Pancreas (tissue), 10 donors: ENCODE results near the gene F2. TPM values are rescaled to one million over a fixed set of nuclear protein-coding genes. Genes with fewer than 3 reads are reported as not detected.

ENCODE experiments used
- ATAC-seq, 4 donors: fragments of 200-7000 bp; cut with Tn5 transposase; one replicate each; pipeline versions ENCODE4 v1.8.0 to v1.9.1; 2020; ENCODE audit warnings: mild to moderate bottlenecking in 4 of 4, moderate library complexity in 4 of 4
- DNase-seq, 6 donors: peaks; one replicate each; pipeline ENCODE4 v3.0.0-alpha.2; 2020
- FAIRE-seq: peaks from 2 replicates; lab custom pipeline; 2012; peaks lifted over from hg19 to GRCh38; lab: Jason Lieb, UNC
- H3K27ac ChIP-seq, 4 donors: fragments of 200-600 bp; sonication (generic); 1 replicate in 3 of 4; 2 replicates in 1 of 4; pipeline versions ENCODE4 v1.5.0 to v1.8.0; 2020
- H3K27me3 ChIP-seq, 4 donors: fragments of 200-600 bp; one replicate each; pipeline ENCODE4 v1.8.0; 2021
- H3K36me3 ChIP-seq, 3 donors: fragments of 200-600 bp; sonication (generic) in 1 of 3; one replicate each; pipeline versions ENCODE4 v1.5.0 to v1.8.0; 2020 to 2021
- H3K4me1 ChIP-seq, 3 donors: fragments of 200-600 bp; one replicate each; pipeline ENCODE4 v1.8.0; 2021
- H3K4me3 ChIP-seq, 4 donors: fragments of 200-600 bp; sonication (generic) in 2 of 4; one replicate each; pipeline versions ENCODE4 v1.5.0 to v1.8.0; 2020 to 2021
- H3K9me3 ChIP-seq, 4 donors: fragments of 200-600 bp; one replicate each; pipeline ENCODE4 v1.8.0; 2021
- WGBS, 2 donors: extraction: QIAGEN DNeasy Blood & Tissue Kit; methylation state at CpG; one replicate each; pipeline ENCODE4 v1.1.7; 2013; 5-methylcytosine and 5-hydroxymethylcytosine counted together
- intact Hi-C, 3 donors: fragments of 100-400 bp; cut with DNase I; formaldehyde crosslinking; loops; one replicate each; pipeline versions ENCODE4 v1.11.1 to v1.14.2; 2022
- polyA plus RNA-seq, 2 donors: library from polyadenylated mRNA; stranded (reverse); fragments of 200-250 nt; gene quantifications; one replicate each; pipeline ENCODE4 v1.2.3, GENCODE V29; 2013
- total RNA-seq, 6 donors: library from RNA; stranded (reverse); fragmentation: NEBNext Ultra II Directional in 4 of 6; extraction: Animal tissue kit (Norgen Biotek cat#: 25700) in 4 of 6; gene quantifications; one replicate each; pipeline versions ENCODE4 v1.2.1 to v1.2.4, GENCODE V29; 2021 to 2023
- TF ChIP-seq, protein P1 (sequence below), 4 donors: fragments of 200-600 bp; sonication (generic) in 3 of 4; IDR thresholded peaks; one replicate each; pipeline versions ENCODE4 v1.5.0 to v1.8.0; 2021; ENCODE audit warnings: antibody characterized with exemption in 4 of 4
- donor health status: healthy with polysubstance abuse.
- donor health status: DM: no; HTN: no; CAD: no; lungs with moderate emphysema.
- donor health status: DM: no; HTN: no; CAD: no.
- donor health status: control.
- donor health status: control.
- donor health status: Bipolar disorder and iron deficiency.
- donor health status: DM: yes; HTN: yes; CAD: no.
- donor health status: DM: no; HTN: no; CAD: no.
- donor health status: DM: no; HTN: no; CAD: no.
- donor health status: DM: yes; HTN: yes; CAD: no.

The F2 gene
- total and polyA plus RNA-seq, 8 donors = 0.08 to 0.76 (median 0.17) TPM; not detected in 4

DNA sequence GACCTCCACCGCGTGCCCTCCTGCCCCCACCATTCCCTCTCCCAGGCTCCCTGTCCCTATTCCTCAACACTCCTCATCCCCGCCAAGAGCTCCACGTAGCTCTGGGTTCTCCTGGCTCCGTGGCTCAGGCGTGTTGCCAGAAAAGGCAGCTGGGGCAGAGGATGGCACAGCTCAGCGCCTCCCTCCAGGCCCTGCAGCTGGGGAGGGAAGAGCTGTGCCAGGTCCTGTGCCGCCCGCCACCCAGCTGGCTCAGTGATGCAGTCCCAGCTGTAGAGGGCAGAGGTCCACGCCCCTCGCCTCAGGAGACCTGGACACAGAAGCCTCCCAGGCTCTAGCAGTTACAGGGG lies 22.8 kb upstream of the F2 start:
- TF ChIP-seq, protein P1, sequence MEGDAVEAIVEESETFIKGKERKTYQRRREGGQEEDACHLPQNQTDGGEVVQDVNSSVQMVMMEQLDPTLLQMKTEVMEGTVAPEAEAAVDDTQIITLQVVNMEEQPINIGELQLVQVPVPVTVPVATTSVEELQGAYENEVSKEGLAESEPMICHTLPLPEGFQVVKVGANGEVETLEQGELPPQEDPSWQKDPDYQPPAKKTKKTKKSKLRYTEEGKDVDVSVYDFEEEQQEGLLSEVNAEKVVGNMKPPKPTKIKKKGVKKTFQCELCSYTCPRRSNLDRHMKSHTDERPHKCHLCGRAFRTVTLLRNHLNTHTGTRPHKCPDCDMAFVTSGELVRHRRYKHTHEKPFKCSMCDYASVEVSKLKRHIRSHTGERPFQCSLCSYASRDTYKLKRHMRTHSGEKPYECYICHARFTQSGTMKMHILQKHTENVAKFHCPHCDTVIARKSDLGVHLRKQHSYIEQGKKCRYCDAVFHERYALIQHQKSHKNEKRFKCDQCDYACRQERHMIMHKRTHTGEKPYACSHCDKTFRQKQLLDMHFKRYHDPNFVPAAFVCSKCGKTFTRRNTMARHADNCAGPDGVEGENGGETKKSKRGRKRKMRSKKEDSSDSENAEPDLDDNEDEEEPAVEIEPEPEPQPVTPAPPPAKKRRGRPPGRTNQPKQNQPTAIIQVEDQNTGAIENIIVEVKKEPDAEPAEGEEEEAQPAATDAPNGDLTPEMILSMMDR (IDR thresholded peaks at IDR 0.05) = no peak
- ATAC-seq (no peak), DNase-seq (no peak), FAIRE-seq (no peak)
- WGBS, 2 donors = 76 to 81% methylated on average over 11 of the region's 11 CpGs
- Histone ChIP-seq H3K4me3 (no peak overlapping the region), H3K27me3 (no peaks in the 10 kb centered on the region), H3K36me3 (peaks cover 0 to 32% (median 15%) of the 10 kb centered on the region in 3 donors), H3K9me3 (no peaks in the 10 kb centered on the region), H3K27ac (no peak overlapping the region), H3K4me1 (peaks cover 0 to 14% (median 0%) of the 10 kb centered on the region in 3 donors)
- intact Hi-C loops = no loop called here

DNA sequence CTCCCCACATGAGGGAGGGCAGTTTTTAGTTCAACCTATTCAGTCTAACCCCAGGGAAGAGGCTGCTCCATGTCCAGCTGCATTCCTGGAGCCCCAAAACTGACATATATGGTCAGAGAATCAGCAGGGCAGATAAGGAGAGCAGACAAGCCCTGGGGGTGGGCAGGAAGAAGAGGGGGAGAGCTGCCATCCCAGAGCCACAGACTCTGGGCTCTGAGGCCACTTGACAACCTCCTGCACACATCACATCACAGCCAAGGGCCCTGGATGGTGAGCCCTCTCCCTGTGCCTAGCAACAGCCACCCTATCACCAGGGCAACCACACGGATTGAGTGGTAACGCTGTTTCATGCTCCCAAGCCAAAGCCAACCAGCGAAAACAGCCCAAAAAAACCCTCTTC lies 21.7 kb upstream of the F2 start:
- ATAC-seq (peak in 2 of 4 donors; percentile 6 to 42), DNase-seq (no peak), FAIRE-seq (no peak)
- no peak overlapping the region for H3K4me3 ChIP-seq
- intact Hi-C loops = no loop called here
- no peaks in the 10 kb centered on the region for H3K9me3 ChIP-seq
- H3K27me3 ChIP-seq = no peaks in the 10 kb centered on the region
- WGBS, 2 donors = 46 to 74% methylated on average over 3 of the region's 3 CpGs
- H3K4me1 ChIP-seq = peaks cover 0 to 23% (median 5%) of the 10 kb centered on the region in 3 donors
- TF ChIP-seq, protein P1 (IDR thresholded peaks at IDR 0.05) = no peak
- peak overlapping the region in 1 of 4 donors; percentile 1 for H3K27ac ChIP-seq
- peaks cover 0 to 28% (median 11%) of the 10 kb centered on the region in 3 donors for H3K36me3 ChIP-seq

DNA sequence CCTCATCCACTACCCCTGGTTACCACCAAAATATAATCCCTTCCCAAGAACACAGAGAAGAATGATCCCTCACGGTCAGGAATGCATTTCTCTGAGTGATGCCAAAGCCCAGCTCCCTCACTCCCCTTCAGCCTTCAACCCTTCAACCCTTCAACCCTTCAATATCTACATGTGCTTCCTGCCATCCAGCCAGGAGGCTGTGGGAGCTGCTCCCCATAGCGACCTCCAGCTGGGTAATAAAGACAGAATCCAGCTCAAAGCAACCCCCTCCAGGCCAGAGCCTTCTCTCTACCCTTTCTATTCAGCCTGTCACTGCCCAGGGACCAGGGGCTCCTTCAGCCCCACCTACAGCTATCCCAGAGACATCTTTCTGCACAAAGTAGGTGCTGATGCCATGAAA lies 21.3 kb upstream of the F2 start:
- WGBS, 2 donors = 59 to 62% methylated on average over 2 of the region's 2 CpGs
- H3K4me3 ChIP-seq = no peak overlapping the region
- intact Hi-C loops = no loop called here
- FAIRE-seq (no peak), DNase-seq (no peak), ATAC-seq (no peak)
- H3K27ac ChIP-seq = no peak overlapping the region
- TF ChIP-seq, protein P1 (IDR thresholded peaks at IDR 0.05) = no peak
- H3K27me3 ChIP-seq = no peaks in the 10 kb centered on the region
- peaks cover 0 to 24% (median 5%) of the 10 kb centered on the region in 3 donors for H3K4me1 ChIP-seq
- no peaks in the 10 kb centered on the region for H3K9me3 ChIP-seq
- peaks cover 0 to 25% (median 11%) of the 10 kb centered on the region in 3 donors for H3K36me3 ChIP-seq

DNA sequence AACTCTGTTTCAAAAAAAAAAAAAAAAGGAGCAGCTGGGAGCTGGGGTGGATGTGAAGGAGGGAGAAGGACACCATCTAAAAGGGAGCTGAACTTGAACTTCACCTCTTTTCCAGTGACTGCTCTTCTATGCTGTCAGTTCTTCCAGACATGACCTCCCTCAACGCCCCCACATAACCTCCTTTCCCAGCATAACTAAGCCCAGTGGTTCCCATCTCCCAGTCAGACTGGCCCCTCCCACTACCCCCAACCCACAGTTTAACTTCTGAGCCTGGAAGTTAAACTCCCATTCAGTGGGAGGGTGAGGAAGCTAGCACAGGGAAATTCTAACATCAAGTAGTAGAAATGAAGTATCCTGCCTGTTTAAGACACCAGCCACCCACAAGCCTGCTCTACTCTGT lies 20.4 kb upstream of the F2 start:
- H3K27me3 ChIP-seq = no peaks in the 10 kb centered on the region
- intact Hi-C loops = no loop called here
- peaks cover 0 to 23% (median 15%) of the 10 kb centered on the region in 3 donors for H3K36me3 ChIP-seq
- H3K9me3 ChIP-seq = no peaks in the 10 kb centered on the region
- FAIRE-seq = no peak
- no peak overlapping the region for H3K4me3 ChIP-seq
- H3K4me1 ChIP-seq = peaks cover 0 to 24% (median 5%) of the 10 kb centered on the region in 3 donors
- DNase-seq = no peak
- TF ChIP-seq, protein P1 (IDR thresholded peaks at IDR 0.05) = no peak
- no peak for ATAC-seq
- 60 to 70% methylated on average over 1 of the region's 1 CpG for WGBS, 2 donors
- H3K27ac ChIP-seq = no peak overlapping the region

DNA sequence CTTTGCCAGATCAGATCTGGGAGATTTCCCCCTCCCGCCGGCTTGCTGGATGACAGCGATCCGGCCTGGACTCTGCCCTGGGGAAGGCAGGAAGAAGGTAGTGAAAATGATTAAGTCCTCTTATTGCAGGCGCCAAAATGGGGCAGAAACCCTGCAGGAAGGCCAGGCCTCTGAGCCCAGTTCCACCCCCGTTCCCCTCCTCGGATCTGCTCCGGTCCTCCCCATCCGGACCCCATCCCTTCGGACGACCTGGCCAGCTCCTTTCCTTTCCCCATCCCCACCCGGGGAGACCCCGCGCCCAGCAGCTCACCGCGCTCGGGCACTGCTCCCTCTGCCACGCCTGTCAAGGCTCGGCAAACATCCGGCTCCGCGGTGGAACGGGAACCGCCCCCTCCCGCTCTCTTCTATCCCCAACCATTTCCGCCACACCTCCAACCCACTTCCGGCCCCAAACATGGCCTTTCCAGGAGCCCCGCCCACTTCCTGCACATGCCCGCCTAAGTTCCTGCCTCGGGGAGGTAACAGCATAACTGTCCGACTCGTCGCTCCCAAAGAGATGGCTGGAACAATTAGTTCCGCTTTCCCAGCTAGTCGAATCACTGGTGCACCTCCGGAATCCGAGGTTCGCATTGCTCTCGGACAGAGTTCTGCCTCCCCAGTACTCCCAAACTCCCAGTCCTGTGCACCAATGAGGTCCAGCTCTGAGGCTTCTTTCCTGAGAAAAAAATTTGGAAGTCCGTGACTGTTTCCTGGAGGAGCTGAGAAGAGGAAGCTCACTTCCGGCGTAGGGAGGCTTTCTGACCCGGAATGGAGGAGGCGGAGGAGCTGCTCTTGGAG lies 18.6 kb upstream of the F2 start, which contains the start of the genes ARHGAP1 and ZNF408:
Gene ARHGAP1 (minus strand): TSS at position 379 of the 837 bp plus-strand sequence. CDS start 4,512 bp downstream, outside the sequence.
Gene ZNF408 (plus strand): TSS at position 791 of the 837 bp plus-strand sequence. CDS start 17 bp downstream, at position 808.
- Histone ChIP-seq H3K9me3 (no peaks in the 10 kb centered on the region), H3K4me3 (peak within 1 kb of the TSS; percentile 84 to 98 (median 94)), H3K36me3 (peaks cover 5 to 23% (median 22%) of the 10 kb centered on the region in 3 donors), H3K27ac (peak within 1 kb of the TSS; percentile 79 to 93 (median 86)), H3K4me1 (peaks cover 0 to 24% (median 5%) of the 10 kb centered on the region in 3 donors), H3K27me3 (no peaks in the 10 kb centered on the region)
- ATAC-seq (peak; percentile 96 to 97 (median 97)), DNase-seq (peak; percentile 96 to 100 (median 99)), FAIRE-seq (peak; percentile 80)
- TF ChIP-seq, protein P1 (IDR thresholded peaks at IDR 0.05) = no peak
- WGBS, 2 donors = 1% methylated on average over 43 to 44 of the region's 44 CpGs
- intact Hi-C loops = no loop called here
